Body of pancreas (tissue), 4 donors: ENCODE results near the gene UPF3A. TPM values are rescaled to one million over a fixed set of nuclear protein-coding genes. Genes with fewer than 3 reads are reported as not detected.

Source experiments
- ATAC-seq: fragments of 150-250 bp; one replicate; pipeline ENCODE4 v1.9.1; 2016
- DNase-seq, 4 donors: peaks; one replicate each; pipeline ENCODE4 v3.0.0-alpha.2; 2019
- H3K27ac ChIP-seq, 4 donors: fragments of 200-600 bp; sonication (generic); 1 replicate in 3 of 4; 2 replicates in 1 of 4; pipeline versions ENCODE4 v1.5.1 to v1.6.1; 2016 to 2019; ENCODE audit warnings: mild to moderate bottlenecking in 1 of 4, mixed read lengths in 1 of 4, moderate library complexity in 1 of 4
- H3K27me3 ChIP-seq, 2 donors: fragments of 200-600 bp; sonication (generic); one replicate each; pipeline ENCODE4 v1.6.0; 2016; ENCODE audit warnings: mild to moderate bottlenecking in 1 of 2
- H3K36me3 ChIP-seq, 2 donors: fragments of 200-600 bp; sonication (generic); replicated peaks in 1 of 2; 2 replicates each; pipeline ENCODE4 v1.5.1; 2016; ENCODE audit warnings: low read depth in 2 of 2; ENCODE audit not compliant: insufficient read depth in 1 of 2
- H3K4me1 ChIP-seq: fragments of 200-600 bp; sonication (generic); one replicate; pipeline ENCODE4 v1.6.0; 2016
- H3K4me3 ChIP-seq, 2 donors: fragments of 200-600 bp; sonication (generic); 1 replicate in 1 of 2; 2 replicates in 1 of 2; pipeline ENCODE4 v1.5.1; 2016 to 2019
- H3K9me3 ChIP-seq, 3 donors: fragments of 200-600 bp; sonication (generic); 1 replicate in 2 of 3; 2 replicates in 1 of 3; pipeline ENCODE4 v1.5.1; 2016
- POLR2A ChIP-seq, 3 donors: fragments of 450-650 bp; IDR thresholded peaks; one replicate each; pipeline ENCODE4 v1.6.1; 2016; ENCODE audit warnings: antibody characterized with exemption in 3 of 3, mild to moderate bottlenecking in 2 of 3
- WGBS, 2 donors: methylation state at CpG; one replicate each; pipeline ENCODE4 v1.1.5; 2017; 5-methylcytosine and 5-hydroxymethylcytosine counted together
- intact Hi-C: fragments of 100-400 bp; cut with DNase I; formaldehyde crosslinking; loops from one replicate; pipeline ENCODE4 v1.15.1; 2023
- total RNA-seq, 2 donors: library from RNA; depleted of rRNA; stranded (reverse); fragments of >200 nt; gene quantifications; one replicate each; pipeline ENCODE4 v1.1.0, GENCODE V29; 2016
- TF ChIP-seq, protein P1 (sequence below), 7 experiments: fragments of 450-650 bp in 4 of 7; fragments of 200-600 bp in 3 of 7; sonication (generic) in 3 of 7; IDR thresholded peaks; one replicate each; pipeline ENCODE4 v1.5.1; 2016 to 2019; ENCODE audit warnings: antibody characterized with exemption in 7 of 7

The UPF3A gene
- total RNA-seq, 2 donors from 2014 or later: 33.9 to 35.8 TPM

- Histone ChIP-seq H3K36me3 (no peaks in the 10 kb centered on the region), H3K4me3 (peak within 1 kb of the TSS; percentile 76 to 100), H3K9me3 (no peaks in the 10 kb centered on the region), H3K27me3 (no peaks in the 10 kb centered on the region), H3K27ac (peak within 1 kb of the TSS; percentile 76 to 96 (median 90)), H3K4me1 (peaks cover 49% of the 10 kb centered on the region)
- intact Hi-C loops: no loop called here
- TF ChIP-seq POLR2A (IDR thresholded peaks at IDR 0.05): peak; percentile 76 to 91 (median 79)
- TF ChIP-seq, protein P1, sequence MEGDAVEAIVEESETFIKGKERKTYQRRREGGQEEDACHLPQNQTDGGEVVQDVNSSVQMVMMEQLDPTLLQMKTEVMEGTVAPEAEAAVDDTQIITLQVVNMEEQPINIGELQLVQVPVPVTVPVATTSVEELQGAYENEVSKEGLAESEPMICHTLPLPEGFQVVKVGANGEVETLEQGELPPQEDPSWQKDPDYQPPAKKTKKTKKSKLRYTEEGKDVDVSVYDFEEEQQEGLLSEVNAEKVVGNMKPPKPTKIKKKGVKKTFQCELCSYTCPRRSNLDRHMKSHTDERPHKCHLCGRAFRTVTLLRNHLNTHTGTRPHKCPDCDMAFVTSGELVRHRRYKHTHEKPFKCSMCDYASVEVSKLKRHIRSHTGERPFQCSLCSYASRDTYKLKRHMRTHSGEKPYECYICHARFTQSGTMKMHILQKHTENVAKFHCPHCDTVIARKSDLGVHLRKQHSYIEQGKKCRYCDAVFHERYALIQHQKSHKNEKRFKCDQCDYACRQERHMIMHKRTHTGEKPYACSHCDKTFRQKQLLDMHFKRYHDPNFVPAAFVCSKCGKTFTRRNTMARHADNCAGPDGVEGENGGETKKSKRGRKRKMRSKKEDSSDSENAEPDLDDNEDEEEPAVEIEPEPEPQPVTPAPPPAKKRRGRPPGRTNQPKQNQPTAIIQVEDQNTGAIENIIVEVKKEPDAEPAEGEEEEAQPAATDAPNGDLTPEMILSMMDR (IDR thresholded peaks at IDR 0.05): peak in 1 of 7 experiments; percentile 13
- DNase-seq (peak; percentile 95 to 96 (median 96)), ATAC-seq (peak; percentile 97)
- WGBS, 2 donors: 0 to 1% methylated on average over 20 to 97 of the region's 107 CpGs
These were observed 32.9 kb downstream of the UPF3A start, which contains the start of gene CHAMP1 for GRCh38 chr13:114314074-114314912. TSS of gene CHAMP1 (plus strand) at chr13:114314503. CDS start at chr13:114323843, 9,340 bp downstream.

DNA sequence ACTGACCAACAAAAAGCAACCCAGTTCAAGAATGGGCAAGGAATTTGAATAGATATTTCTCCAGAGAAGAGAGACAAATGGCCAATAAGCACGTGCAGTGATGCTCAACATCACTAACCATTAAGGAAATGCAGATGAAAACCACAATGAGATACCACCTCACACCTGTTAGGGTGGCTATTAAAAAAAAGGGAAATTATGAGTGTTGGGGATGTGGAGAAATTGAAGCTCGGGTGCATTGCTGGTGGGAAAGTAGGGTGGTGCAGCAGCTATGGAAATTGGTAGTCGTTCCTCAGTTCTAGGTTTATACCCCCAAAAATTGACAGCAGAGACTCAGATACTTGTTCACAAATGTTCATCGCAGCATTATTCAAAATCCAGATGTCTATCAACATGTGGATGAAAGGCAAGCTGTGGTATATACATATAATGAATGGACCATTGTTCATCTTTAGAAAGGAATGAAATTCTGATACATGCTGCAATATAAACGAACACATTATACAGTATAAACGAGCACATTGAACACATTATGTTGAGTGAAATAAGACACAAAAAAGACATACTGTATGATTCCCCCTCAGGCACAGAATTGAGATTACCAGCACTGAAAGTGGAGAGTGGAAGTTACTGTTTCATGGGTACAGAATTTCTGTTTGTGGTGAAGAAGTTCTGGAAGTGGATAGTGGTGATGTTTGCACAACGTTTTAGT, 33.8 kb downstream of the UPF3A start:
- intact Hi-C loops: no loop called here
- H3K9me3 ChIP-seq: no peaks in the 10 kb centered on the region
- no peaks in the 10 kb centered on the region for H3K27me3 ChIP-seq
- WGBS, 2 donors: 14 to 15% methylated on average over 7 of the region's 7 CpGs
- DNase-seq: no peak
- peaks cover 59% of the 10 kb centered on the region for H3K4me1 ChIP-seq
- no peaks in the 10 kb centered on the region for H3K36me3 ChIP-seq
- H3K27ac ChIP-seq: peak overlapping the region in 3 of 4 donors; percentile 87 to 96 (median 92)
- no peak for ATAC-seq
- no peak for TF ChIP-seq POLR2A (IDR thresholded peaks at IDR 0.05)
- H3K4me3 ChIP-seq: peak overlapping the region; percentile 76 to 100

GRCh38 chr13:114318624-114319023, 37.2 kb downstream of the UPF3A start:
- H3K27ac ChIP-seq: no peak overlapping the region
- WGBS, 2 donors: 4 to 23% methylated on average over 1 of the region's 1 CpG
- no peak for DNase-seq

GRCh38 chr13:114319441-114319913, 38.1 kb downstream of the UPF3A start:
- Histone ChIP-seq H3K4me1 (peaks cover 51% of the 10 kb centered on the region), H3K4me3 (no peak overlapping the region), H3K27ac (no peak overlapping the region), H3K36me3 (peaks cover 0 to 12% of the 10 kb centered on the region in 2 donors), H3K9me3 (no peaks in the 10 kb centered on the region), H3K27me3 (no peaks in the 10 kb centered on the region)
- intact Hi-C loops: no loop called here
- DNase-seq (no peak), ATAC-seq (no peak)
- TF ChIP-seq POLR2A (IDR thresholded peaks at IDR 0.05): no peak
- TF ChIP-seq, protein P1 (IDR thresholded peaks at IDR 0.05): no peak
- 72 to 80% methylated on average over 3 of the region's 3 CpGs for WGBS, 2 donors

More at GRCh38 chr13:114318624-114319023, 37.2 kb downstream of the UPF3A start:
- TF ChIP-seq POLR2A (IDR thresholded peaks at IDR 0.05): no peak
- TF ChIP-seq, protein P1 (IDR thresholded peaks at IDR 0.05): no peak
- Histone ChIP-seq H3K4me1 (peaks cover 53% of the 10 kb centered on the region), H3K9me3 (no peaks in the 10 kb centered on the region), H3K4me3 (no peak overlapping the region), H3K27me3 (no peaks in the 10 kb centered on the region), H3K36me3 (peaks cover 0 to 10% of the 10 kb centered on the region in 2 donors)
- intact Hi-C loops: no loop called here
- ATAC-seq: no peak

DNA sequence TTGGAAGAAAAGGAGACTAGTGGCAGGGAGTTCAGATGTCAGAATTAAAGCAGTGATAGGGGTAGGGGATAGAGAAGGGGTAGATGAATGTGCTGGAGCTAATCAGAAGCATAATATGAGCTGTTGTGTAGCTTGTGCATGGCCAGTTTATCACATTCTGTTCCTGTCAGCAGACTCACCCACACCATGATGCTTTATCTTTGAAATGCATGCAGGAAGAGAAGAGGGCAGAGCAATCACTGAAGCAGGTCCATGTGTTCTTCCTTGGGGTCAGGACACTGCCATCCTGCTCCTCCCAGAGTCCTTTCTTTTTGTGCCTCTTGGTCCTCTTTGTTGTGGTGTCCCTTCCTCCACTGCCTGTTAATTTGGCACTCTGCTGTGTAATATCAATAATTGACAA, 38.7 kb downstream of the UPF3A start:
- TF ChIP-seq POLR2A (IDR thresholded peaks at IDR 0.05): no peak
- TF ChIP-seq, protein P1 (IDR thresholded peaks at IDR 0.05): no peak
- H3K9me3 ChIP-seq: no peaks in the 10 kb centered on the region
- H3K27ac ChIP-seq: no peak overlapping the region
- ATAC-seq (no peak), DNase-seq (no peak)
- H3K36me3 ChIP-seq: peaks cover 0 to 12% of the 10 kb centered on the region in 2 donors
- H3K4me1 ChIP-seq: peaks cover 48% of the 10 kb centered on the region
- intact Hi-C loops: no loop called here
- no peaks in the 10 kb centered on the region for H3K27me3 ChIP-seq
- no peak overlapping the region for H3K4me3 ChIP-seq
